Liver (tissue), 9 donors: ENCODE data around the gene PCDHGB5. TPM values are rescaled to one million over a fixed set of nuclear protein-coding genes. Genes with fewer than 3 reads are reported as not detected.

Experiments used
- DNase-seq: peaks from one replicate; pipeline ENCODE4 v3.0.0-alpha.2; 2017; ENCODE audit warnings: low spot score
- H3K27ac ChIP-seq, 2 donors: one replicate each; pipeline ENCODE4 v1.7.0; 2013; ENCODE audit warnings: inconsistent platforms in 2 of 2, low read length in 2 of 2, control low read depth in 1 of 2, low read depth in 1 of 2, mild to moderate bottlenecking in 1 of 2
- H3K27me3 ChIP-seq, 4 donors: one replicate each; pipeline versions ENCODE4 v1.6.1 to v1.7.0; 2013; ENCODE audit warnings: low read length in 3 of 4, inconsistent platforms in 1 of 4, mild to moderate bottlenecking in 1 of 4, moderate library complexity in 1 of 4; ENCODE audit not compliant: control insufficient read depth in 4 of 4, insufficient read depth in 4 of 4
- H3K36me3 ChIP-seq, 4 donors: one replicate each; pipeline versions ENCODE4 v1.6.1 to v1.7.0; 2013; ENCODE audit warnings: low read length in 3 of 4, mild to moderate bottlenecking in 3 of 4, low read depth in 1 of 4, moderate library complexity in 1 of 4; ENCODE audit not compliant: control insufficient read depth in 4 of 4, insufficient read depth in 3 of 4
- H3K4me1 ChIP-seq, 4 donors: one replicate each; pipeline versions ENCODE4 v1.6.1 to v1.7.0; 2013; ENCODE audit warnings: low read length in 3 of 4, mild to moderate bottlenecking in 3 of 4, moderate library complexity in 1 of 4; ENCODE audit not compliant: control insufficient read depth in 4 of 4, insufficient read depth in 4 of 4
- H3K4me3 ChIP-seq, 3 donors: one replicate each; pipeline versions ENCODE4 v1.6.1 to v1.7.0; 2013; ENCODE audit warnings: low read length in 3 of 3, control low read depth in 1 of 3, low read depth in 1 of 3, mild to moderate bottlenecking in 1 of 3
- H3K9ac ChIP-seq, 2 donors: one replicate each; pipeline ENCODE4 v1.7.0; 2013; ENCODE audit warnings: low read length in 2 of 2, mild to moderate bottlenecking in 2 of 2, moderate library complexity in 2 of 2, control low read depth in 1 of 2, low read depth in 1 of 2
- H3K9me3 ChIP-seq, 4 donors: one replicate each; pipeline versions ENCODE4 v1.6.1 to v1.7.0; 2013; ENCODE audit warnings: low read length in 3 of 4; ENCODE audit not compliant: control insufficient read depth in 4 of 4
- ATF3 ChIP-seq: IDR thresholded peaks from 2 replicates; pipeline ENCODE4 v1.6.1; 2016; ENCODE audit warnings: antibody characterized with exemption
- CTCF ChIP-seq: fragments of 150-350 bp; IDR thresholded peaks from 2 replicates; pipeline ENCODE4 v1.5.1; 2017; ENCODE audit warnings: improper control_type of control experiment, low read depth, low read length; ENCODE audit not compliant: missing input control
- EGR1 ChIP-seq, 2 donors: IDR thresholded peaks; 2 replicates each; pipeline ENCODE4 v1.6.1; 2016 to 2018; ENCODE audit warnings: antibody characterized with exemption in 2 of 2, low read depth in 2 of 2
- FOXA1 ChIP-seq: IDR thresholded peaks from 2 replicates; pipeline ENCODE4 v1.6.1; 2016; ENCODE audit warnings: antibody characterized with exemption
- FOXA2 ChIP-seq: IDR thresholded peaks from 2 replicates; pipeline ENCODE4 v1.6.1; 2016; ENCODE audit warnings: antibody characterized with exemption
- GABPA ChIP-seq, 2 donors: IDR thresholded peaks in 1 of 2; conservative IDR thresholded peaks in 1 of 2; 2 replicates each; pipeline ENCODE4 v1.6.1; 2016; ENCODE audit warnings: antibody characterized with exemption in 2 of 2, mild to moderate bottlenecking in 1 of 2, moderate library complexity in 1 of 2
- HNF4A ChIP-seq, 2 donors: conservative IDR thresholded peaks; 2 replicates each; pipeline ENCODE4 v1.6.1; 2016; ENCODE audit warnings: antibody characterized with exemption in 2 of 2, mild to moderate bottlenecking in 2 of 2
- HNF4G ChIP-seq: IDR thresholded peaks from 2 replicates; pipeline ENCODE4 v1.6.1; 2016; ENCODE audit warnings: antibody characterized with exemption
- JUND ChIP-seq, 2 donors: IDR thresholded peaks; 2 replicates each; pipeline ENCODE4 v1.6.1; 2016; ENCODE audit warnings: antibody characterized with exemption in 2 of 2
- MAX ChIP-seq: IDR thresholded peaks from 2 replicates; pipeline ENCODE4 v1.6.1; 2016; ENCODE audit warnings: antibody characterized with exemption
- NR2F2 ChIP-seq: IDR thresholded peaks from 2 replicates; pipeline ENCODE4 v1.6.1; 2016; ENCODE audit warnings: antibody characterized with exemption
- RAD21 ChIP-seq, 2 donors: IDR thresholded peaks; 2 replicates each; pipeline ENCODE4 v1.6.1; 2016; ENCODE audit warnings: antibody characterized with exemption in 2 of 2, mild to moderate bottlenecking in 2 of 2
- REST ChIP-seq: IDR thresholded peaks from 2 replicates; pipeline ENCODE4 v1.6.1; 2016; ENCODE audit warnings: antibody characterized with exemption, mild to moderate bottlenecking
- RXRA ChIP-seq, 2 donors: IDR thresholded peaks; 2 replicates each; pipeline ENCODE4 v1.6.1; 2017 to 2018; ENCODE audit warnings: antibody characterized with exemption in 2 of 2, mild to moderate bottlenecking in 1 of 2
- SP1 ChIP-seq: IDR thresholded peaks from 2 replicates; pipeline ENCODE4 v1.6.1; 2018; ENCODE audit warnings: antibody characterized with exemption, mild to moderate bottlenecking
- TAF1 ChIP-seq: conservative IDR thresholded peaks from 2 replicates; pipeline ENCODE4 v1.6.1; 2016; ENCODE audit warnings: antibody characterized with exemption, mild to moderate bottlenecking
- YY1 ChIP-seq: IDR thresholded peaks from 2 replicates; pipeline ENCODE4 v1.6.1; 2016; ENCODE audit warnings: antibody characterized with exemption, mild to moderate bottlenecking
- ZBTB33 ChIP-seq: IDR thresholded peaks from 2 replicates; pipeline ENCODE4 v1.6.1; 2016; ENCODE audit warnings: antibody characterized with exemption
- WGBS: extraction: QIAGEN DNeasy Blood & Tissue Kit; methylation state at CpG from one replicate; pipeline ENCODE4 v1.1.7; 2013; 5-methylcytosine and 5-hydroxymethylcytosine counted together
- polyA plus RNA-seq, 2 donors: library from polyadenylated mRNA; stranded (reverse) in 1 of 2; unstranded in 1 of 2; fragments of 200-250 nt in 1 of 2; fragments of >200 nt in 1 of 2; fragmentation: Nextera tagmentation in 1 of 2; extraction: Ambion mirVana in 1 of 2; gene quantifications; one replicate each; pipeline versions ENCODE4 v1.2.1 to v1.2.3, GENCODE V29; 2013 to 2015
- total RNA-seq, 2 donors: library from RNA; depleted of rRNA; stranded (reverse); fragments of >200 nt; gene quantifications; one replicate each; pipeline ENCODE4 v1.2.3, GENCODE V29; 2014
- donor health status: healthy.
- donor health status: healthy.
- donor health status: healthy.
- donor health status: healthy.
- donor health status: healthy.

PCDHGB5 gene
- total and polyA plus RNA-seq, 4 donors: 0.76 to 3.8 (median 2.3) TPM

GRCh38 chr5:141427783-141428426, 30.2 kb downstream of the PCDHGB5 start:
- no peak overlapping the region for H3K9ac ChIP-seq
- 41% methylated on average over 53 of the region's 53 CpGs for WGBS
- H3K4me3 ChIP-seq: peak overlapping the region in 2 of 3 donors; percentile 38 to 69
- H3K27ac ChIP-seq: no peak overlapping the region
- TF ChIP-seq FOXA2: no peak
- TF ChIP-seq RXRA (IDR thresholded peaks at IDR 0.05): no peak
- no peak for TF ChIP-seq HNF4A (conservative IDR thresholded peaks at IDR 0.05)
- TF ChIP-seq EGR1 (IDR thresholded peaks at IDR 0.05; ENCODE audit: low read depth in 2 of 2): no peak
- no peak for TF ChIP-seq YY1
- TF ChIP-seq JUND (IDR thresholded peaks at IDR 0.05): no peak
- TF ChIP-seq RAD21 (IDR thresholded peaks at IDR 0.05): no peak
- TF ChIP-seq TAF1: no peak
- TF ChIP-seq HNF4G: no peak
- TF ChIP-seq CTCF: no peak
- TF ChIP-seq NR2F2: no peak
- no peak for TF ChIP-seq FOXA1
- no peak for TF ChIP-seq MAX
- TF ChIP-seq SP1: no peak
- no peak for TF ChIP-seq GABPA (IDR thresholded peaks at IDR 0.05 in 1 of 2, conservative IDR thresholded peaks at IDR 0.05 in 1 of 2)
- no peak for TF ChIP-seq ATF3
- TF ChIP-seq REST: no peak
- TF ChIP-seq ZBTB33: no peak
- H3K9me3 ChIP-seq: peaks cover 53 to 87% (median 60%) of the 10 kb centered on the region in 4 donors
- peaks cover 0 to 11% (median 2%) of the 10 kb centered on the region in 4 donors for H3K4me1 ChIP-seq
- DNase-seq: no peak
- H3K36me3 ChIP-seq: peaks cover 0 to 4% (median 0%) of the 10 kb centered on the region in 4 donors
- no peaks in the 10 kb centered on the region for H3K27me3 ChIP-seq
